ENCODE data around the gene DHRS12. TPM values are rescaled to one million over a fixed set of nuclear protein-coding genes. Genes with fewer than 3 reads are reported as not detected.

The DHRS12 gene
- total and polyA plus RNA-seq, 3 donors from 2014 or later = 11.4 to 16.8 (median 15.9) TPM

DNA sequence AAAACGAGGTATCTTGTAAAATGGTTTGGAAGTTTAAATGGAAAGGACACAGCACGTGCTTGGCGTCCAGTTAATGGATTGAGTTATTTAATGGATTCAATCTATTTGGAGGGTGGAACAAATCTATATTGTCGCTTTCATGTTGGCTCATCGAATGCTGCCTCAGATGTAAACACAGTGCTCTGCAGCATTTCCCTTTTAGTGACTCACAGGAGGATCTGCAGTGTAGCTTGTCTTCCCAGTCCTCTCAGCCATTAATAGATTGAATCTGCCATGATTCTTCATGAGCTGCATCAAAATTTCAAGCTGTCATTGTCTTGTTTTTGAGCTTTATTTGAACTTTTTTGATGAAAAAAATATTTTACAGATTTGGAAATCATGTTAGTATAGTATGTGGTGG, 44.7 kb downstream of the DHRS12 start:
- TF ChIP-seq CTCF (IDR thresholded peaks at IDR 0.05) = no peak
- TF ChIP-seq POLR2A (IDR thresholded peaks at IDR 0.05) = no peak
- H3K27me3 ChIP-seq = no peaks in the 10 kb centered on the region
- intact Hi-C loops (cut with DNase I; ENCODE audit: low total_unique reads) = no loop called here
- H3K4me3 ChIP-seq = no peak overlapping the region
- peaks cover 8% of the 10 kb centered on the region for H3K4me1 ChIP-seq
- DNase-seq = no peak
- no peaks in the 10 kb centered on the region for H3K9me3 ChIP-seq
- H3K36me3 ChIP-seq (ENCODE audit: low read depth, missing control alignments) = no peaks in the 10 kb centered on the region
- 89 to 93% methylated on average over 5 of the region's 5 CpGs for WGBS, 2 donors
- H3K27ac ChIP-seq = no peak overlapping the region

- whole genome bisulfite sequencing, 2 donors = 92% methylated on average over 6 of the region's 6 CpGs
- Histone ChIP-seq H3K36me3 (ENCODE audit: low read depth, missing control alignments) (no peaks in the 10 kb centered on the region), H3K27me3 (no peaks in the 10 kb centered on the region), H3K27ac (no peak overlapping the region), H3K4me3 (no peak overlapping the region), H3K4me1 (peaks cover 3% of the 10 kb centered on the region), H3K9me3 (no peaks in the 10 kb centered on the region)
- DNase-seq = no peak
- TF ChIP-seq CTCF (IDR thresholded peaks at IDR 0.05) = no peak
- intact Hi-C loops (cut with DNase I; ENCODE audit: low total_unique reads) = no loop called here
Observed at GRCh38 chr13:51758691-51759090, 45.3 kb downstream of the DHRS12 start.

DNA sequence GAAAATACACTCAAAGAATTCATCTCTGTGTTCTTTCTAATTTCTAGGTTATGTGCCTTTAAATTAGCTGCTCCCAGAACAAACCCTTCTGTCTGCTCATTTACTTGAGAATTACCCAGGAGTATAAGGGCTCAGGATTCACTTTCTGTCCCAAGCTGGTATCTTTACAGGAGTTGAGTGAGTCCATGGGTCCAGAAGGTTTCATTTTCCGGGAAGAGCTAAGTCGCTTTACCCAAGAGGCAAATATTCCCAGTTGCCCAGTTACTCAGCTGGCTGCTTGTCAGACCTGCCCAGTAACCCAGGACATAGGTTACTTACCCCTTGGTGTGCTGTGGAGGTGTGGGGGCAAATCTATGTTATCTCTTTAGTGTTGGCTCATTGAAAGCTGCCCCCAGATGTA, 47.3 kb downstream of the DHRS12 start:
- intact Hi-C loops (cut with DNase I; ENCODE audit: low total_unique reads) = no loop called here
- DNase-seq = no peak
- Histone ChIP-seq H3K36me3 (ENCODE audit: low read depth, missing control alignments) (no peaks in the 10 kb centered on the region), H3K27me3 (no peaks in the 10 kb centered on the region), H3K9me3 (no peaks in the 10 kb centered on the region), H3K27ac (no peak overlapping the region), H3K4me1 (no peaks in the 10 kb centered on the region), H3K4me3 (no peak overlapping the region)
- TF ChIP-seq POLR2A (IDR thresholded peaks at IDR 0.05) (no peak), CTCF (IDR thresholded peaks at IDR 0.05) (no peak)
- 91 to 94% methylated on average over 2 of the region's 2 CpGs for WGBS, 2 donors

DNA sequence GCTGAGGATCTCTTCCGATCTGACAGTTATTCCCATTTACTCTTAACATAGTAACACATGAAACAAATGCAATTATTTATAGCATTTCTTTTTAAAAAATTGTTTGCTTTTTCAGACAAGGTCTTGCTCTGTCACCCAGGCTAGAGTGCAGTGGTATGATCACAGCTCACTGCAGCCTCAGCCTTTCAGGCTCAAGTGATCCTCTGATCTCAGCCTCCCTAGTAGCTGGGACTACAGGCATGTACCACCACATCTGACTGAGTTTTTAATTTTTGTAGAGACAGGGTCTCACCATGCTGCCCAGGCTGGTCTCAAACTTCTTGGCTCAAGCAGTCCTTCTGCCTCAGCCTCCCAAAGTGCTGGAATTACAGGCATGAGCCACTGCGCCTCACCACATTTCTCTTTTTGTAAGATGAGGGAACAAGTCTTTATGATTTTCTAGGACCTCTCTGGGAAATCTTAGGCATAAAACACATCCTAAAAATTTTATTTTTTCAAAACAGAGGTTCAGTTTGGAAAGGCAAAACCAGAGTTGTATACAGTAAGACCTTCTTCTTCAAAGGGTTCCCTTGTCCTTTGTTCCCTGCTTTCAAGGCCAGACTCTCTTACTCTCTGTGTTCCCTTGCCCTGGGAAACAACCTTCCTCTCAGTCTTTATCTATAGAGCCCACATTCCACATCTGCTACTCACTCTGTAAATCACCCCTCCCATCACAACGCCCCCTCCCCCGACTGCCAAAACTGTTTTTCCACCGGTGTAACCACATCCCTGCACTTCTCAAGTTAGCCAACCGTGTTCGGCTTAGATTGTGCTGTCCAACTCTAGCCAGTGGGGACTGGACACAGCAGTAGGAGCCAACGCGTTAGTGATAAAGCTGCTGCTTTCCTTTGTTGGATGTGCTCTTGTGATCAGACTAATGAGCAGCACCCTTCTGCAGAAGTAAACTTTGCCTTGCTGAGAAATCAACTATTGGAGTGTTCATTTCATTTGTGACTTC, 56.2 kb downstream of the DHRS12 start:
- peak; percentile 72 for DNase-seq
- no peaks in the 10 kb centered on the region for H3K36me3 ChIP-seq (ENCODE audit: low read depth, missing control alignments)
- intact Hi-C loops (cut with DNase I; ENCODE audit: low total_unique reads) = no loop called here
- peaks cover 25% of the 10 kb centered on the region for H3K4me1 ChIP-seq
- TF ChIP-seq CTCF (IDR thresholded peaks at IDR 0.05) = no peak
- TF ChIP-seq POLR2A (IDR thresholded peaks at IDR 0.05) = no peak
- H3K4me3 ChIP-seq = no peak overlapping the region
- peak overlapping the region; percentile 55 to 75 for H3K27ac ChIP-seq
- no peaks in the 10 kb centered on the region for H3K9me3 ChIP-seq
- WGBS, 2 donors = 60 to 81% methylated on average over 9 of the region's 9 CpGs
- H3K27me3 ChIP-seq = no peaks in the 10 kb centered on the region

Data from testis (tissue), 3 donors.